GM18519 (cell line): Measurements from ENCODE around the gene PHYHD1.

ENCODE experiments used
- ATAC-seq: cut with Tn5 transposase; IDR thresholded peaks from one replicate; pipeline ENCODE4 v1.9.1; 2021; ENCODE audit warnings: mild to moderate bottlenecking, moderate library complexity; ENCODE audit not compliant: unreplicated experiment, low FRiP score

PHYHD1 gene

GRCh38 chr9:128920381-128921058, at the start of gene PHYHD1:
PHYHD1 (plus strand) TSS chr9:128920982; CDS start chr9:128922324, 1,342 bp downstream.
- ATAC-seq = no peak

GRCh38 chr9:128877852-128878251, 42.9 kb upstream of the PHYHD1 start:
- no peak for ATAC-seq

- ATAC-seq = peak; percentile 76
Measured at GRCh38 chr9:128881884-128882676, 38.7 kb upstream of the PHYHD1 start, which contains the start of the genes KYAT1 and LRRC8A. KYAT1 (minus strand) TSS chr9:128881950; CDS start chr9:128845405, 36,545 bp downstream. LRRC8A (plus strand) TSS chr9:128882133; CDS start chr9:128907165, 25,032 bp downstream.

GRCh38 chr9:128882677-128883603, 37.8 kb upstream of the PHYHD1 start:
- no peak for ATAC-seq

- ATAC-seq = no peak
Measured at GRCh38 chr9:128884164-128884563, 36.6 kb upstream of the PHYHD1 start.

- no peak for ATAC-seq
Measured at GRCh38 chr9:128885376-128885775, 35.4 kb upstream of the PHYHD1 start.

- ATAC-seq = no peak
Measured at GRCh38 chr9:128885798-128886197, 35.0 kb upstream of the PHYHD1 start.

- no peak for ATAC-seq
Measured at GRCh38 chr9:128886211-128886891, 34.4 kb upstream of the PHYHD1 start.

- ATAC-seq = no peak
Measured at GRCh38 chr9:128887049-128887448, 33.7 kb upstream of the PHYHD1 start.

- no peak for ATAC-seq
Measured at GRCh38 chr9:128887914-128888350, 32.9 kb upstream of the PHYHD1 start.

GRCh38 chr9:128891321-128892220, 29.2 kb upstream of the PHYHD1 start:
- no peak for ATAC-seq

GRCh38 chr9:128892221-128892921, 28.4 kb upstream of the PHYHD1 start:
- ATAC-seq = no peak

GRCh38 chr9:128893354-128893753, 27.4 kb upstream of the PHYHD1 start:
- ATAC-seq = no peak

GRCh38 chr9:128894764-128895163, 26.0 kb upstream of the PHYHD1 start:
- ATAC-seq = no peak

- no peak for ATAC-seq
Measured at GRCh38 chr9:128895556-128895955, 25.2 kb upstream of the PHYHD1 start.

- no peak for ATAC-seq
Measured at GRCh38 chr9:128898382-128898781, 22.4 kb upstream of the PHYHD1 start.

- no peak for ATAC-seq
Measured at GRCh38 chr9:128898845-128899565, 21.8 kb upstream of the PHYHD1 start.
